ENCODE results near the gene EPS8.
A peak's percentile ranks its signal among the peaks of the same experiment; 100 is the strongest.

EPS8 gene

DNA sequence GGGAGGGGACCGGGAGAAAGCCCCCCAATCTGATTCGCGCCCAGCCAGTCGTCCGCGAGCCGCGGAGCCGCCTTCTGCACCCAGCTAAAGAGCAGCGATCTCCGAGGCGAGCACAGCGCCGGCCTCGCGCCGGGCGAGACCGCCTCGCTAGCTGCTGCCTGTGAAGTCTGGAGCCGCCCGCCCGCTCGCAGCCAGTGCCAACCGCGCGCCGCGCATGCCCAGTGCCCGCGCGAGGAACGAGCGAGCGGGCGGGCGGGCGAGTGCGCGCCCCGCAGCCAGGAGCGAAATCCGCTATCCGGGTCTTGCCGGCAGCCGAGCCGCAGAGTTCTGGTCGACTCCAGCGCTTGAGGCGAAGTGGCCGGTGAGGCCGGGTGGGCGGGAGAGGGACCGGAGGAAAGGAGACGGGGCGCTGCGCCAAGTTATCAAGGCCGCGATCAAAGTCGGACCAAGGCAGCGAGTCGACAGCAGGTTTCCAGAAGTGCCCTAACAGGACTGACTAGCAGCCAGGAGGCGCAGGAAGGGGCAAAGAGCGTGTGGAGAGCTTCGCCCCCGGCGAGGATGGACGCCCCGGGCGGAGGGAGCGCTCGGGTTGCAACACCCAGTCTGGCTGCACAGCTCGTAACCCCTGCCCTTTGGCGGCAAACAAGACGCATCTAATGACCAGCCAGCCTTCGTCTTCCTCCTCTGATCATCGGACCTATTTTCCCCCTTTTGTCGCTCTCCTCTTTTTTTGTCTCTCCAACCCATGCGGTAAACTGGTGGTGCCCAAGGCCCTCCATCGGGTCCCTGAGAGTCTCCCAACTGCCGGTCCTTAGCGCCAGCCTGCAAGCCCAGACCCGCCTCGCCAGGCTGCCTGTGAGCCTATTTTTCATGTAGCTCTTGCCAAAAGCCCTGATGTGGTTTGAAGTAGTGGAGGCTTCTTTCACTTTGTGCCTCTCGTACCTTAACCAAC lies at the start of gene EPS8:
Gene EPS8 (minus strand): TSS at position 169 of the 952 bp plus-strand sequence. CDS start 106,437 bp downstream, outside the sequence.
- DNase-seq (ENCODE audit: low read depth) = peak; percentile 87

DNA sequence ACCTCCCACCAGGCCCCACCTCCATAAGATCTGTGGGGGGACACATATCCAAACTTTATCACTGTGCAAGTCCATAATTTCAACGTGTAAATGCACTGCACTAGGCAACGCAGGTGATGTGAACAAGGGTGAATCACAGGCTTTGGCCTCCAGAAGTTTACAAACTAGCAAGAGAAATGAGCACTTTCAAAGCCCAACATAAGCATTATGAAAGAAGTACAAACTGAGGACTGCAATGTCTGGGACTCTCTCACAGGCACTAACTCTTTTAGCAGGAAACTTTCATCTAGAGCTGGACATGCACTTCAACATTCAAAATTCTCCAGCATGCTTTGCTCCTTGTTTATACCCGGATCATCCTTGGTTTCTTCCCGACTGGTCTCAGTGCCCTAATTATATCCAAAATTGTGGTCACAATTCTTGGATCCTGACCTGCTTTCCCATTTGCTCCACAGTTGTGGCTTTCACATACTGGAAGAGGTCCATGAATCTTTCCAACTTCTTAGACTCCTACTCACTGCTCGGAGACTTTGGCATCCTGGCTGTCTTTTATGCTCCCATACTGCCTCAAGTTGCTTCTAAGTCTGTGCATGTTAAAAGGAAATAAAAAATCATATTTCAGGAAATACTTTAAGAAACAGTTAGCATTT lies 48.1 kb upstream of the EPS8 start:
- DNase-seq (ENCODE audit: low read depth) = no peak

DNA sequence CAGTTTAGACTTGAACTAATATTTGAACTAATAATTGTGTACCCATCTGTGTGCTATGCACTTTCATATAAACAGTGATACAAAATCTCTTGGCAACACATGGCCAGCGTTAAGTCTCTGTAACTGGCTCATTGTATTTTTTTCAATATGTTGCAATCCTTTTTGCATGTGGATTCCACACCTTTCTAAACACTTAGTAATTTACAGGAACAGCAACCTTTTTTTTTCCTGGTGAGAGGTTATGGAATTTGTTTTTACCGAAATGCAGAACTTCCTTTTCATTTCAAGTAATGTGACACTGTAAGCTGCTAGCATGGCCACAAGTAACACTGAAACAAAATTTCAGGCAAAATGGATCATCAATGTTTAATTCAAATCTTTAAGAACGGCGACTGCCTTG lies 45.4 kb upstream of the EPS8 start:
- no peak for DNase-seq (ENCODE audit: low read depth)

DNA sequence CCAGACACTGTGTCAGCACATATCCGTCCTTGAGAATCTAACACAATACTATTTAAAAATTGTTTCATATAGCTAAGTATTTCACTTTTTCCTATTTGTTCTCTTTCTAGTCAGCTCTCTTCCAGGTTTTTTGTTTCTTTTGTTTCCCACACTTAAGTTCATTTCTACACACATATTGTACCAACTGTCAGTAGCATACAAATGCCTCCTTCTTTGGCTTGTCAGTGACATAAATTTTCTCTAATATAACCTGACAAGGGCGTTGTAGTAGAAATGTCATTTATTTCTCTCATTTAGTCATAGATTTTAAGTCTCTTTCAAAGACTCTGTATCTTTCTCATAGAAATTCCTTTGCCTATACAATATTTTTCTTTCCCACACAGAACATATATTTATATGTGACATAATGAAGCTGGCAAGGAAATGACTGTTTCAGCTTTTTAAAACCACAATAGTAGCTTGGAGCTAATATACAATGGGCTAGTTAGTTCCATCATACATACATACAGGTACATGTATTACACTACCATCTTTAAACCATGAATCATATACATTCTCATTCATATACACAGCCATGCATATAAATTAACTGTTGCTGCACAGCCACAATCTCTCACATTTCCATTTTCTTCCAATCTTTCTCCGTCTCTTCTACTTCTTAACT lies 42.3 kb upstream of the EPS8 start:
- no peak for DNase-seq (ENCODE audit: low read depth)

DNA sequence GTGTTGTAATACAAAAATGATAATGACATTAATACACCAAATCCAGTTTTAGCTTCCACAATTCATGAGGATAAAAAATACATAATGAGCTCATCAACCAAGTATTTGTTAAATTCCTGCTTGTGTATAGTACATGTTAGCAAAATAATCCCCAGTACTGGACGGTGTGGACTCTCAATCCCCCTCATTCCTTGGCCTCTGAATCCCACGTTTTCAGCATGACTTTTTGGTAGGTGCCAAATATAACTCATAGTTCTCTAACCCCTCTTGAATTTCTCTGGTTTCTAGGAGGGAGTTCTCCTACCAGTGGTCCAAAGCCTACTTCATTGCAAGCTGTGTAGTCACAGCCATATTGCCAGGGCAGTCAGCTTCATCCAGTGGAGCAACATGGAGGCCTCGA lies 41.4 kb upstream of the EPS8 start:
- no peak for DNase-seq (ENCODE audit: low read depth)

DNA sequence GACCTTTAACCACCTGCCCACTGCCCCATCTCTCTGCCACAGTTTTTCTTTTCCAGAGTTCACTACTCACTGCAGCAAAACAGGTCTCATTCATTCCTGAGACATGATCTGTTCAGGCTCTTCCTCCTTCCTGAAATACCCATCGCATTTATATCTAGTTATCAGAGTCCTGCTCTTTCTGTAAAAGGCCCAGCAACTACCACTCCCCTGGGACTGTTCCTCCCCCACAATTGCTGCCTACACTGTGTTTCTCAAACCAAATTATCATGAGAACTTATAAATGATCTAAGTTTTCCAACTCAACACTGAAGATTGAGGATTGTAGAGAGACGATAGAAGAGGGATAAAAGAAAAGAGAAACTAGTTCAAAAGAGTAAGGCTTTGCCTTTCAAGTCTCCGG lies 40.8 kb upstream of the EPS8 start:
- DNase-seq (ENCODE audit: low read depth) = no peak

DNA sequence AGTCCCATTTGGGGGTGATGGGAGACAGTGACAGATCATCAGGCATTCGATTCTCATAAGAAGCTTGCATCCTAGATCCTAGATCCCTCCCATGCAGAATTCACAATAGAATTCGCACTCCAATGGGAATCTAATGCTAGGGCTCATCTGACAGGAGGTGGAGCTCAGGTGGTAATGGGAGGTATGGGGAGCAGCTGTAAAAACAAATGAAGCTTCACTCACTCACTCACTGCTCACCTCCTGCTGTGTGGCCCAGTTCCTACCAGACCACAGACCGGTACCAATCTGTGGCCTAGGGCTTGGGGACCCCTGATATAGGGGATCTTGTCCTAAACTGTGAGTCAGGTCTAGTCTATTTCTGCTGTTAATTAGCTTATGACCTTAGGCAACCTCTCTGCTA lies 40.1 kb upstream of the EPS8 start:
- DNase-seq (ENCODE audit: low read depth) = no peak

DNA sequence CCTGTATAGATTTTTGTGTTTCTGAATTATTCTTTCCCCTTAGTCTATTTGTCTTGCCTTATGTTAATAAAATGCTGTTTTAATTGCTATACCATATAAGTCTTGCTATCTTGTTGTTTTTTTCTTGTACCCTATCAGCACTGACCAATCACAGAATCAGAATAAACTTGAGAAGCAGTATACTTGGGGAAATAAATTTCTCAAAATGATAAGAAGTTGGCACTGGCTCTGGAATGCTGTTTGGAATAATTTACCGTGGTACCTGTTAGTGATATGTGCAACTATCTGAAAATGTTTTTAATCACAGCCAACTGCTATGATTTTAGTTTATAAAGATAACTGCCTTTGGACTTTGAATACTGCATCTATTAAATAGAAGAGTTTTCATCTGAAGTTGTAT lies 37.9 kb upstream of the EPS8 start:
- no peak for DNase-seq (ENCODE audit: low read depth)

DNA sequence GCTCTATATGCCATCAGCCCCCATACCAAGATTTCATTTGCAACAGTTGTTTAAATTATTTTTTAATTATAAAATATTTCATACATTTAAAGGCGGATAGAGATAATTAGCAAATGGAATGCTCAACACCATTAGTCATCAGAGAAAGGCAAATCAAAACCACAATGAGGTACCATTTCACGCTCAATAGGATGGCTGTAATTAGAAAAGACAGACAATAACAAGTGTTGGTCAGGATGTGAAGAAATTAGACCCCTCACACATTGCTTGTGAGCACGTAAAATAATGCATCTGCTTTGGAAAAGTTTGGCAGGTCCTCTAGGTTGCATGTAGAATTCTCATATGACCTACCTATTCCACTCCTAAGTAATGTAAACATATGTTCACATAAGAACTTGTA lies 35.3 kb upstream of the EPS8 start:
- DNase-seq (ENCODE audit: low read depth) = no peak

DNA sequence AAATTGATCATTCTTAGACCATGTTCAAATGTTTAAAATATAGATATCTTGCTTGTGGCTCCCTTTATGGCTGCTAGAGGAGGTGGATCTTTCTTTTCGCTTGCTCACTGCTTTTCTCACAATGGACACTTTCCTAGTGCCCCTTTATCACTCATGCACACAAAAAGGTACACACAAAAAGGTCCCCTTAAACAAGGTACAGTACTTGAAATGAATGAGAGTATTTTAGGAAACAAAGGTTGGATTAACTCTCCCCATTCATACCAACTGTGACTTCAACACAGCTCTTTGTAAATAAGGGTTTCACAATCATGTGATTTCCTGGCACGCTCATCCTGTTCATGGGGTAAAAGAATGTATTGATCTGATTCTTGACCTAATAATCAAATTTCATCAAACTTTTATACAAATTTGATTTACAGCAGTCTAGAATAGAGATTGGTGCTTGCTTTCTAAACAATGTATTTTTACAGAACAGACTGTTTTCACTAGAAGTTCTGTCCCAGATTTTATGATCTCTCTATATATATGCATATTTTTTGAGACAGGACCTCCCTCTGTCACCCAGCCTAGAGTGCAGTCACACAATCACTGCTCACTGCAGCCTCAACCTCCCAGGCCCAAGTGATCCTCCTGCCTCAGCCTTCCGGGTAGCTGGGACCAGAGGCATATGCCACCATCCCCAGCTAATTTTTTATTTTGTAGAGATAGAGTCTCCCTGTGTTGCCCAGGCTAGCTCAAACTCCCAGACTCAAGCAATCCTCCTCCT lies 34.4 kb upstream of the EPS8 start:
- DNase-seq (ENCODE audit: low read depth) = no peak

DNA sequence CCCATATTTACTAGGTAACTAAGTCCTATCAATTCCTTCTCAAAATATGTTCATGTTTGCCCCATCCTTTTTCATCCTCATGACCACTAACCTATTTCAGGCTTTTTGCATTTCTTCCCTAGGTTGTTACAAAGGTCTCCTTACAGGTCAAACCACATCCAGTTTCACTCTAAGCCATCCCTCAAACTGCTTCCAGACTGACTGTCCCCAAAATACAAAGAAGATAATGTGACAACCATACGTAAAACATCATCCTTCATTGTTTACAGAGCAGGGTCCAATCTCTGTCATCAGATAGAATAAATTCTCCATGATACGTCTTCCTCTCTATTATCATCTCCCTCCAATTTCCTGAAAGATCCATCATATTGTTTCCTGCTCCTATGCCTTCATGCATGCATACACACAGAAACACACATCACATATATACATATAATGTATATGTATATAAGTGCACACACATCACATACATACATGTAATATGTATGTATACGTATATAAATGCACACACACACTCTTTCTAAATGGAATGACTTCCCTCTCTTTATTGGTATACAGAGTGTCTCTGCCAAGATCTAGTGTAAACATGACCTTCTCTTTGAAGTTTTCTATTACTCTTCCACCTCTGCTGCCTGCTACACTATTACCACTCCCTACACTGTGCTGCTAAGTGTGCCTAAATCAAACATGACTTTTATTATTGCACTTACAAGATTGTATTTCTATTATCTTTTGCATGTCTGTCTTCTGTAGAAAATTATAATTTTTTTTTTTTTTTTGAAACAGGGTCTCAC lies 30.7 kb upstream of the EPS8 start:
- no peak for DNase-seq (ENCODE audit: low read depth)

DNA sequence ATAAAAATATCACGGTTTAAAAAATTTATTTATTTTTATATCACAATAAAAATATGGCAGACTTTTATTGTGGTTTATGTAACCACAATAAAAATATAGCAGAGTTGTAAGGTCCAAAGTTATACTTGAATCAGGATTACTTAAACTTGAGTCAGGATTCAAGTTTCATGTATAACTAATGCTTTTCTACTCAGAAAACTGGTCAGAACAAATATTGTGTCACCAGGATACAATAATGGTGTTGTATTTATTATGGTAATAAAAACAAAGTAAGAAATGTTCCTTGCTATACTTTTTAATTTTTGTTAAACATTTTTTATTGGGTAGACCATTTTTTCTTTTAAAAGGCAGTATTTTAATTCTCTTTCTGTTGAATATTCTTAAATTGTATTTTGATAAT lies 29.2 kb upstream of the EPS8 start:
- no peak for DNase-seq (ENCODE audit: low read depth)

DNA sequence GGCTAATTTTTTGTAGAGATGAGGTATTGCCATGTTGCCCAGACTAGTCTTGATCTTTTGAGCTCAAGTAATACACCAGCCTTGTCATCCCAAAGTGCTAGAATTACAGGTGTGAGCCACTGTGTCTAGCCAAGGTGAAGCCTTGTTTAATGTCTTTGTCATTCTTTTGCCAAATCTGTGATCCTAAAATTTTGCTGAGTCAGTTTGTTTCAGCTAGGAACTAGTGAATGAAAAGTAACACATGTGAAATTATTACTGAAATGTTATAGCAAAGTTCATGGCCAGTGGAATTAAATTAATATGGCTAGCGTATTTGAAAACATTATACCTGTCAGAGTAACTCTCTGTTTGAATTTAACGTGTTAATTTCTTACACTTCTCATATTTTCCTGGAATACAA lies 26.5 kb upstream of the EPS8 start:
- no peak for DNase-seq (ENCODE audit: low read depth)

DNA sequence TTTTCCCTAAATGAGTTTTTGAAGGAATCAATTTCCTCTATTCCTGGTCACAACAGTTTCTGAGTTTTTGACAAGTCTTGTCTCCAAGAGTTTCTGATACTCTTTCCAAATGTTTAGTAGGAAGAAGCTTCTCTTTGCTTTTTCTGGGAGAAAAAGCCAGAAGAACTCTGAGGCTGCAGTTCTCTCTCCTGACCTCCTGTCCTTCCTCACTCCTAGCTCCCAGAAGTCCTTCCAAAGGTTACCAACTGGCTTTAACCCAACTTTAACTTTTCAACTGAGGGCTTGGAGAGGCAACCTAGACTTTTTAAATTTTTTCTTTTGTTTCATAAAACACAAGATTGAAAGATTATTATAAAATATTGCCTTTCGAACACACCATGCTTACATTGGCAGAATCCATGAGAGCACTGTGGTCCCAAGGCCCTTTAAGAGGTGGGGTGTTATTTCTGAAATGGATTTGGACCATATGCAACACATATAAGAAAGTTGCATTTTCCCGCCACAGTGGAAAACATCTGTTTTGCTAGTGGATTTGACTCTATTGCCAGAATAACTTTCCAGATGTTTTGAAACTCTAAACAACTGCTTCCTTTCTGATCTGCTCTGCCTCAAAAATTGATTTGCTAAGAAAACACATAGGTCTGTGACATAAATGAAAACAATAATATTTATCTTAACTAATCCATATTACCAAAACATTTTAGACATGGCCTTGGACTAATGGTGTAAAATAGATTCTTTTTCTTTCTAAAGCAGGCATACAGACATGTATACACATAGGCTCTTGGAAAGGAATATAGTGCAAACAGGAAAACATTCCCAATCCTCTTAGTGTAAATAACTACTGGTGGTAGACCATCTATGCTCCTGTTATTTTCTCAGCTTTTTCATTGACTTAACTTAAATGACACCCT lies 22.3 kb upstream of the EPS8 start:
- no peak for DNase-seq (ENCODE audit: low read depth)

DNA sequence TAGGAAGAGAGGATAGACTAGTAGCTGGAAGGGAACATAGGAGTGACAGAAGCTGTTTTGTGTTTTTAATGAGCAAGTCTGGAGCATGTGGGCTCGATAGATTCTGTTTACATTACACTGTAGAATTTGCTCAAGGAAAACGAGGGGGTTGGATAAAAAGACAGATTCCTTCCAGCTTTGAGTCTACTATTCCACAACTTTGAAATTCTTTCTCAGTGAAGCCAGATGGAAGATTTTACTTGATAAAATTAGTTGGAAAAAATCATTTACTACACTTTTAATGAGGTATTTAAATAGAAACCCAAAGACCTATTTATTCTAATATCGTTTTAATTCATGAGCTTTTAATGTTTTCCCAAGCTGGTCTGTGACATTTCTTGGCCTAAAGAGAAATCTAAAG lies 19.5 kb upstream of the EPS8 start:
- no peak for DNase-seq (ENCODE audit: low read depth)

DNA sequence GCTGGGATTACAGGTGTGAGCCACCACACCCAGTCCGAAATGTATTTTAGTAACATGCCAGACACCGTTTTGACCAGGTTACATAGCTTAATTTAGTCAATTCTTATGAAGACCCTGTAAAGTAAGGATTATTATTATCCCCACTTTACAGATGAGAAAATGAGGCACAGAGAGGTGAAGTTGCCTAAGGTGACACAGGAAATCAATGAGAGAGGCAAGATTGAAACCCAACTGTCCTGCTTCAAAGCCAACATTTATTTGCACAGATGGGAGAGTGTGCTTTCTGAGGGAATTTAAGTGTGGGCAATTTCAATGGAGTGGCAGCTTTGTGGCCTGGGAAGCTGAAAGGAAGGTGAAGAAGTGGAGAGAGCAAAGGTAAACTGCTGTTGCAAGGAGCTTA lies 19.1 kb upstream of the EPS8 start:
- DNase-seq (ENCODE audit: low read depth) = no peak

DNA sequence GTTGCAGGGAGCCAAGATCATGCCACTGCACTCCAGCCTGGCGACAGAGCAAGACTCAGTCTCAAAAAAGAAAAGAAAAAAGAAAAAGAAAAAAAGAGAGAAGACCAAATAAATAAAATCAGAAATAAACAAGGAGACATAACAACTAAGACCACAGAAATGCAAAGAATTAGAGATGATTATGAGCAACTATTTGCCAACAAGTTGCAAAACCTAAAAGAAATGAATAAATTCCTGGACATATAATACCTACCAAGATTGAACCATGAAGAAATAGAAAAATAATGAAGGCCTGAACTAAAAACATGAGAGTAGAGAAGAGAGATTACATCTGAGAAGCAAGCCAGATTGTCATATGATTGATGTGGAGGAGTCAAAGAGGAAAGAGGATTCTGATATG lies 17.6 kb upstream of the EPS8 start:
- DNase-seq (ENCODE audit: low read depth) = no peak

DNA sequence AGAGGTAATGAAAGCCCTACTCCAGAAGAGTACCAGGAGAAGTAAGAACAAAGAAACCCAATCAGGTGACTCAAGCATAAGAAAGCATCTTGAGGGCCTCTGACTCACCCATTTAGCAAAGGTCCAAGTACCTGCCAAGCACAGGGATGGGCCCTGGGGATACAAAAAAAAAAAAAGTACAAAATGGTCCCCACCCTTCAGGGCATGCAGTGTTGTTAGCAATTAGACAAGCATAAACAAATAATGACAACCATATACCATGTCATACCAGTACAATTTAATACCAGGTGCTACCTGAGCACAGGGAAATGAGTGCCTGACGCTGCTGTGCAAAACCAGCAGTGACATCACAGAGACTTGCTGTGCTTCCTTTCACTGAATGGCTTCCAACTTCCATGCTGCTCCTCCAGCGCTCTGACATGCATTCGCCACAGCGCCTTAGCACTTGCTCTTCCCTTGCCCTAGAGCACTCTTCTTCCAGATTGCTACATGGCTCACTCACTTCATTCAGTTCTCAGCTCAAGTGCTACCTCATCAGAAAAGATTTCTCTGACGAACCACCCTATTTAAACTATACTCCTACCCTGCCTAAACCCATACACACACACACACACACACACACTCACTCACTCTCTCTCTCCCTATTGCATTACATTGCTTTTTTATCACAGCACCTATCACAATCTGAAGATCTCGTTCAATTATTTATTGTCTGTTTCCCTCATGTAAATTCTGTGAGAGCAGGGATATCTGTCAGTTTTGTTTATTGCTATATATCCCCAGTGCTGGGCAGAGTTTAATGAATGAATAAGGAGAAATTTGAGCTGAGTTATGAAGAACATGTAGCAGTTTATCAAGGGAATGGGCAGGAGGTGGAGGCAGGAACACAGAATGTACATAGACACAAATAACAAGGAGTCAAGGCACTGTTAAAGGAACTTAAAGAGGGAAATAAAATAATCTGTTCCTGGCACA lies 12.9 kb upstream of the EPS8 start:
- no peak for DNase-seq (ENCODE audit: low read depth)

DNA sequence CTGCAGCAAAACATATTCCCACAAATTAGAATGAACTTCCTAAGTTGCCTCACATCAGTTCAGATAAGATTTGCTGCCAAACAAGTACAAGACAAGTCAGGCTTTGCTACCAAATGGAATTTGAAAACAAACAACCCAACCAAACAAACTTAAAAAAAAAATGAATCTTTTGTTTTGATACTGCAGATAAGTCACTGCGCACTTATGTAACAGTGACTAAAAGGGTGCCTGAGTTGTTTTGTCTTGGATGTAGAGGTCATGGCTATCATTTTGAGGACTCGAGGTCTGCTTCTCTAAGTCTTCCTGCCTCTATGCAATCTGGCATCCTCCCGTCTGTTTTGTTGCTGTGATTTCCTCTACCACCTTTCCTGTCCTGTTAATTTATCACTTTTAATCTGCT lies 11.1 kb upstream of the EPS8 start:
- no peak for DNase-seq (ENCODE audit: low read depth)

All from activated T-cell treated with anti-CD3 and anti-CD28 coated beads for 48 hours (primary cell).